Neural progenitor cell (in vitro differentiated cells): ENCODE results near the gene TANC1.

Experiments
- CTCF ChIP-seq: fragments of 200-600 bp; sonication (generic); IDR thresholded peaks from 2 replicates; pipeline ENCODE4 v1.5.1; 2017; ENCODE audit warnings: antibody characterized with exemption, mild to moderate bottlenecking
- EZH2 ChIP-seq: fragments of 200-600 bp; sonication (generic); IDR thresholded peaks from 2 replicates; pipeline ENCODE4 v1.6.1; 2017; ENCODE audit warnings: antibody characterized with exemption, mild to moderate bottlenecking, moderate library complexity
- EZH2phosphoT487 ChIP-seq: fragments of 200-600 bp; sonication (generic); IDR thresholded peaks from 2 replicates; pipeline ENCODE4 v1.6.1; 2017; ENCODE audit warnings: antibody characterized with exemption

GRCh38 chr2:159009940-159010339 lies 41.5 kb downstream of the TANC1 start:
- TF ChIP-seq CTCF (no peak), EZH2phosphoT487 (no peak), EZH2 (no peak)
